Spleen (tissue), 11 donors: ENCODE measurements around the gene SLC22A23. TPM values are rescaled to one million over a fixed set of nuclear protein-coding genes. Genes with fewer than 3 reads are reported as not detected.

Experiments
- DNase-seq: peaks from one replicate; pipeline ENCODE4 v3.0.0-alpha.2; 2020
- H3K27ac ChIP-seq, 8 donors: fragments of 200-600 bp; sonication (generic) in 7 of 8; 1 replicate in 4 of 8; 2 replicates in 4 of 8; pipeline versions ENCODE4 v1.5.0 to v1.8.0; 2016 to 2021; ENCODE audit warnings: inconsistent platforms in 4 of 8, mild to moderate bottlenecking in 4 of 8, moderate library complexity in 1 of 8
- H3K27me3 ChIP-seq, 7 donors: fragments of 200-600 bp; sonication (generic) in 6 of 7; replicated peaks in 1 of 7; 1 replicate in 4 of 7; 2 replicates in 3 of 7; pipeline versions ENCODE4 v1.5.0 to v1.8.0; 2016 to 2021; ENCODE audit warnings: inconsistent platforms in 3 of 7, mild to moderate bottlenecking in 1 of 7
- H3K36me3 ChIP-seq, 6 donors: fragments of 200-600 bp; sonication (generic) in 5 of 6; 1 replicate in 4 of 6; 2 replicates in 2 of 6; pipeline versions ENCODE4 v1.5.0 to v1.8.0; 2016 to 2021; ENCODE audit warnings: inconsistent platforms in 2 of 6
- H3K4me1 ChIP-seq, 6 donors: fragments of 200-600 bp; sonication (generic) in 5 of 6; 1 replicate in 3 of 6; 2 replicates in 3 of 6; pipeline versions ENCODE4 v1.5.0 to v1.8.0; 2016 to 2021; ENCODE audit warnings: inconsistent platforms in 3 of 6
- H3K4me3 ChIP-seq, 8 donors: fragments of 200-600 bp; sonication (generic) in 7 of 8; 1 replicate in 4 of 8; 2 replicates in 4 of 8; pipeline versions ENCODE4 v1.5.0 to v1.8.0; 2016 to 2021; ENCODE audit warnings: inconsistent platforms in 4 of 8, mild to moderate bottlenecking in 4 of 8, moderate library complexity in 2 of 8
- H3K9me3 ChIP-seq, 8 donors: fragments of 200-600 bp; sonication (generic) in 7 of 8; 1 replicate in 4 of 8; 2 replicates in 4 of 8; pipeline versions ENCODE4 v1.5.0 to v1.8.0; 2016 to 2021; ENCODE audit warnings: inconsistent platforms in 4 of 8
- CTCF ChIP-seq, 11 experiments: fragments of 200-600 bp in 7 of 11; fragments of 450-650 bp in 4 of 11; sonication (generic) in 4 of 11; IDR thresholded peaks in 8 of 11; conservative IDR thresholded peaks in 3 of 11; 1 replicate in 7 of 11; 2 replicates in 4 of 11; pipeline versions ENCODE4 v1.4.0 to v1.8.0; 2016 to 2021; ENCODE audit warnings: antibody characterized with exemption in 11 of 11, inconsistent platforms in 4 of 11, mild to moderate bottlenecking in 1 of 11
- POLR2A ChIP-seq, 3 donors: fragments of 450-650 bp; IDR thresholded peaks; one replicate each; pipeline ENCODE4 v1.5.1; 2017; ENCODE audit warnings: antibody characterized with exemption in 3 of 3, mild to moderate bottlenecking in 1 of 3
- POLR2AphosphoS5 ChIP-seq, 3 donors: sonication (generic); formaldehyde crosslinking; IDR thresholded peaks; one replicate each; pipeline ENCODE4 v1.5.1; 2017; ENCODE audit warnings: antibody characterized with exemption in 3 of 3
- WGBS, 5 donors: extraction: QIAGEN DNeasy Blood & Tissue Kit in 3 of 5; methylation state at CpG; one replicate each; pipeline versions ENCODE4 v1.1.5 to v1.1.7; 2013 to 2018; 5-methylcytosine and 5-hydroxymethylcytosine counted together
- intact Hi-C: fragments of 100-400 bp; cut with DNase I; formaldehyde crosslinking; loops from one replicate; pipeline ENCODE4 v1.15.0; 2023; ENCODE audit warnings: low total_unique reads
- polyA plus RNA-seq, 3 donors: library from polyadenylated mRNA; stranded (reverse); fragments of 200-250 nt; gene quantifications; one replicate each; pipeline ENCODE4 v1.2.1, GENCODE V29; 2013
- total RNA-seq, 7 donors: library from RNA; depleted of rRNA in 3 of 7; stranded (reverse); fragments of >200 nt in 3 of 7; fragmentation: NEBNext Ultra II Directional in 4 of 7; extraction: Animal tissue kit (Norgen Biotek cat#: 25700) in 4 of 7; gene quantifications; one replicate each; pipeline versions ENCODE4 v1.1.0 to v1.2.1, GENCODE V29; 2016 to 2021
- donor health status: healthy with polysubstance abuse.
- donor health status: DM: no; HTN: no; CAD: no; lungs with moderate emphysema.
- donor health status: DM: no; HTN: no; CAD: no.
- donor health status: Bipolar disorder and iron deficiency.
- donor health status: healthy.
- donor health status: DM: no; HTN: no; CAD: no.
- donor health status: DM: yes; HTN: yes; CAD: no.

Gene SLC22A23
- total and polyA plus RNA-seq, 10 donors, result 1.9 to 22.6 (median 18.3) TPM

GRCh38 chr6:3328796-3329195, 128.1 kb downstream of the SLC22A23 start:
- Histone ChIP-seq H3K27me3 (peaks cover 0 to 9% (median 0%) of the 10 kb centered on the region in 7 donors), H3K4me3 (no peak overlapping the region), H3K27ac (peak overlapping the region in 2 of 8 donors; percentile 13 to 15), H3K9me3 (no peaks in the 10 kb centered on the region), H3K4me1 (peaks cover 0 to 16% (median 0%) of the 10 kb centered on the region in 6 donors), H3K36me3 (no peaks in the 10 kb centered on the region)
- WGBS, 5 donors, result 84 to 92% (median 90%) methylated on average over 10 of the region's 10 CpGs
- TF ChIP-seq POLR2A (IDR thresholded peaks at IDR 0.05), result no peak
- no peak for TF ChIP-seq CTCF (IDR thresholded peaks at IDR 0.05 in 8 of 11, conservative IDR thresholded peaks at IDR 0.05 in 3 of 11)
- no peak for TF ChIP-seq POLR2AphosphoS5 (IDR thresholded peaks at IDR 0.05)
- peak; percentile 61 for DNase-seq
- intact Hi-C loops, result no loop called here

DNA sequence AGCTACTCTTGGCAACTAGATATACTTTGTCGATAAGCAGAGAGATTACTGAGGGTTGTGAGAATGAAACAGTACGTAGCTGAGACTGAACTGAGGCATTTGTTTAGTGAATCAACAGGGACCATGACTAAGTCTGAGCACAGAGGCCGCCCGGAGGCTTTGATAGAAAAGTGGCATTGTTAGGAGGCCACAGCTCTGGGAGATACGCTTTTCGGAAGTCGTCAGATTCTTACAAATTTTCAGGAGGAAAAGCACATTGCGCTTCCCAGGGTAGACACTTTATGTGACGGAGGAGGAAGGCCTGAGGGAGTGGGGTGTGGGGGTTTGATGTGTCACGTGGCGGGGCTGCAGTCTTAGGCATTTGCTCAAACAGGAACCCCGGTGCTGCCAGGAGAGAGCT, 128.7 kb downstream of the SLC22A23 start:
- peaks cover 0 to 17% (median 0%) of the 10 kb centered on the region in 6 donors for H3K4me1 ChIP-seq
- H3K9me3 ChIP-seq, result no peaks in the 10 kb centered on the region
- DNase-seq, result peak; percentile 43
- intact Hi-C loops, result no loop called here
- H3K27me3 ChIP-seq, result peaks cover 0 to 5% (median 0%) of the 10 kb centered on the region in 7 donors
- 88 to 94% (median 93%) methylated on average over 12 of the region's 12 CpGs for WGBS, 5 donors
- no peak overlapping the region for H3K27ac ChIP-seq
- H3K36me3 ChIP-seq, result no peaks in the 10 kb centered on the region
- H3K4me3 ChIP-seq, result no peak overlapping the region
- no peak for TF ChIP-seq POLR2AphosphoS5 (IDR thresholded peaks at IDR 0.05)
- no peak for TF ChIP-seq CTCF (IDR thresholded peaks at IDR 0.05 in 8 of 11, conservative IDR thresholded peaks at IDR 0.05 in 3 of 11)
- TF ChIP-seq POLR2A (IDR thresholded peaks at IDR 0.05), result no peak

GRCh38 chr6:3327403-3327802, 129.4 kb downstream of the SLC22A23 start:
- Histone ChIP-seq H3K27me3 (peaks cover 0 to 5% (median 0%) of the 10 kb centered on the region in 7 donors), H3K4me1 (peaks cover 0 to 17% (median 0%) of the 10 kb centered on the region in 6 donors), H3K9me3 (no peaks in the 10 kb centered on the region), H3K36me3 (no peaks in the 10 kb centered on the region), H3K4me3 (no peak overlapping the region), H3K27ac (no peak overlapping the region)
- DNase-seq, result peak; percentile 0
- WGBS, 5 donors, result 74 to 90% (median 84%) methylated on average over 3 of the region's 3 CpGs
- intact Hi-C loops, result no loop called here
- TF ChIP-seq CTCF (IDR thresholded peaks at IDR 0.05 in 8 of 11, conservative IDR thresholded peaks at IDR 0.05 in 3 of 11) (no peak), POLR2AphosphoS5 (IDR thresholded peaks at IDR 0.05) (no peak)

DNA sequence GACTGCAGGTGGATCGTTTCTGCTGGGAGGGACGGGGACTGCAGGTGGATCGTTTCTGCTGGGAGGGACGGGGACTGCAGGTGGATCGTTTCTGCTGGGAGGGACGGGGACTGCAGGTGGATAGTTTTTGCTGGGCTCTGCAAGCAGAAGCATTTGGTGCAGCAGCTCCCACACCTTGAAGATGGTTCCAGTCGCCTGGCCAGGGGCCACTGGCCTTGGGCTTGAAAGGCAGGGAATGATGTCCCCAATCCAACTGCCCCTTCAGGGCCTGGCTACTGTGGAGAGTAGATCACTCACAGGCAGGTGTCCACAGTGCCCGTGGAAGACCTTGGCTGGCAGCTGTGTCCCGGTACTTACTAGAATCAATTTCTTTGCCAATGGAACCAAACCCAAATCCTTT, 129.9 kb downstream of the SLC22A23 start:
- Histone ChIP-seq H3K9me3 (no peaks in the 10 kb centered on the region), H3K27ac (no peak overlapping the region), H3K4me1 (peaks cover 0 to 17% (median 0%) of the 10 kb centered on the region in 6 donors), H3K36me3 (no peaks in the 10 kb centered on the region), H3K4me3 (no peak overlapping the region), H3K27me3 (peaks cover 0 to 5% (median 0%) of the 10 kb centered on the region in 7 donors)
- intact Hi-C loops, result no loop called here
- 76 to 92% (median 86%) methylated on average over 9 of the region's 9 CpGs for WGBS, 5 donors
- DNase-seq, result peak; percentile 58
- TF ChIP-seq CTCF (IDR thresholded peaks at IDR 0.05 in 8 of 11, conservative IDR thresholded peaks at IDR 0.05 in 3 of 11) (no peak), POLR2A (IDR thresholded peaks at IDR 0.05) (no peak), POLR2AphosphoS5 (IDR thresholded peaks at IDR 0.05) (no peak)
